ENCODE results near the gene HAVCR2.

GRCh38 chr5:157121709-157122108 lies 12.9 kb upstream of the HAVCR2 start:
- TF ChIP-seq POLR2A (IDR thresholded peaks at IDR 0.05) (no peak), CTCF (IDR thresholded peaks at IDR 0.05) (no peak)

All from thyroid gland (tissue), 4 donors.